Naive thymus-derived CD4-positive, alpha-beta T cell (primary cell): ENCODE data around the gene FCMR. TPM values are rescaled to one million over a fixed set of nuclear protein-coding genes. Genes with fewer than 3 reads are reported as not detected.

Experiments used
- ATAC-seq: fragments of 150-1000 bp; cut with Tn5 transposase; 2 replicates; pipeline ENCODE4 v1.10.0; 2021; ENCODE audit warnings: mild to moderate bottlenecking, moderate library complexity
- CTCF ChIA-PET: fragments of 350-600 bp; sonication (Branson Sonifier 250); formaldehyde crosslinking; loops from one replicate; lab custom pipeline; 2021; ENCODE audit warnings: antibody characterized with exemption; lab: Charles Lee
- POLR2A ChIA-PET: fragments of 350-600 bp; sonication (Branson Sonifier 250); formaldehyde crosslinking; loops from one replicate; lab custom pipeline; 2021; ENCODE audit warnings: antibody characterized with exemption, inconsistent platforms; lab: Charles Lee
- DNase-seq, 9 donors: peaks; one replicate each; pipeline versions ENCODE4 v3.0.0 to v3.0.0-alpha.2; 2020 to 2022; ENCODE audit warnings: mixed read lengths in 1 of 9
- H3K27ac ChIP-seq: one replicate; pipeline ENCODE4 v1.7.0; 2013; ENCODE audit warnings: mild to moderate bottlenecking, low read depth, low read length, moderate library complexity
- H3K27me3 ChIP-seq, 2 donors: one replicate each; pipeline ENCODE4 v1.7.0; 2013; ENCODE audit warnings: low read length in 2 of 2, mild to moderate bottlenecking in 2 of 2, moderate library complexity in 2 of 2; ENCODE audit not compliant: control insufficient read depth in 2 of 2, insufficient read depth in 2 of 2
- H3K36me3 ChIP-seq, 3 experiments: 1 replicate in 2 of 3; 2 replicates in 1 of 3; pipeline ENCODE4 v1.7.0; 2013; ENCODE audit warnings: low read length in 3 of 3, mild to moderate bottlenecking in 3 of 3, moderate library complexity in 1 of 3; ENCODE audit not compliant: insufficient read depth in 3 of 3, control insufficient read depth in 2 of 3
- H3K4me1 ChIP-seq, 2 donors: one replicate each; pipeline ENCODE4 v1.7.0; 2013; ENCODE audit warnings: low read length in 2 of 2, mild to moderate bottlenecking in 2 of 2, moderate library complexity in 1 of 2; ENCODE audit not compliant: control insufficient read depth in 2 of 2, insufficient read depth in 2 of 2
- H3K4me3 ChIP-seq: 2 replicates; pipeline ENCODE4 v1.7.0; 2013; ENCODE audit warnings: mild to moderate bottlenecking, low read length
- H3K9me3 ChIP-seq, 3 experiments: 1 replicate in 2 of 3; 2 replicates in 1 of 3; pipeline ENCODE4 v1.7.0; 2013; ENCODE audit warnings: low read length in 3 of 3; ENCODE audit not compliant: control insufficient read depth in 2 of 3
- H3K27ac Mint-ChIP-seq, 9 donors: one replicate each; pipeline ENCODE4 v1.8.0; 2020 to 2022; ENCODE audit warnings: mixed read lengths in 9 of 9, mild to moderate bottlenecking in 8 of 9, moderate library complexity in 5 of 9, inconsistent platforms in 2 of 9
- H3K27me3 Mint-ChIP-seq, 5 donors: one replicate each; pipeline ENCODE4 v1.8.0; 2021 to 2022; ENCODE audit warnings: mixed read lengths in 5 of 5, mild to moderate bottlenecking in 1 of 5
- H3K36me3 Mint-ChIP-seq, 5 donors: one replicate each; pipeline ENCODE4 v1.8.0; 2020 to 2022; ENCODE audit warnings: mixed read lengths in 5 of 5, mild to moderate bottlenecking in 3 of 5, inconsistent platforms in 1 of 5
- H3K4me1 Mint-ChIP-seq, 7 donors: one replicate each; pipeline ENCODE4 v1.8.0; 2020 to 2022; ENCODE audit warnings: mixed read lengths in 7 of 7, mild to moderate bottlenecking in 3 of 7, inconsistent platforms in 1 of 7
- H3K4me3 Mint-ChIP-seq, 10 donors: one replicate each; pipeline ENCODE4 v1.8.0; 2020 to 2022; ENCODE audit warnings: mild to moderate bottlenecking in 10 of 10, mixed read lengths in 10 of 10, moderate library complexity in 6 of 10, inconsistent platforms in 2 of 10
- H3K9me3 Mint-ChIP-seq, 11 donors: one replicate each; pipeline ENCODE4 v1.8.0; 2020 to 2022; ENCODE audit warnings: mixed read lengths in 11 of 11, mild to moderate bottlenecking in 4 of 11, inconsistent platforms in 1 of 11, moderate library complexity in 1 of 11
- intact Hi-C, 2 donors: fragments of 100-400 bp; cut with micrococcal nuclease; formaldehyde crosslinking; loops; one replicate each; pipeline ENCODE4 v1.15.1; 2023
- polyA plus RNA-seq, 2 donors: library from polyadenylated mRNA; unstranded; fragments of 300-500 nt; fragmentation: Illumina TruSeq; gene quantifications; one replicate each; pipeline ENCODE4 v1.2.3, GENCODE V29; 2021
- total RNA-seq, 6 experiments: library from RNA in 5 of 6; stranded (reverse) in 5 of 6; gene quantifications; 1 replicate in 5 of 6; 2 replicates in 1 of 6; pipeline ENCODE4 v1.2.3 and lab custom pipeline; 2021 to 2026

The FCMR gene
- total and polyA plus RNA-seq, 7 experiments from 2014 or later = 103 to 998 (median 803) TPM

DNA sequence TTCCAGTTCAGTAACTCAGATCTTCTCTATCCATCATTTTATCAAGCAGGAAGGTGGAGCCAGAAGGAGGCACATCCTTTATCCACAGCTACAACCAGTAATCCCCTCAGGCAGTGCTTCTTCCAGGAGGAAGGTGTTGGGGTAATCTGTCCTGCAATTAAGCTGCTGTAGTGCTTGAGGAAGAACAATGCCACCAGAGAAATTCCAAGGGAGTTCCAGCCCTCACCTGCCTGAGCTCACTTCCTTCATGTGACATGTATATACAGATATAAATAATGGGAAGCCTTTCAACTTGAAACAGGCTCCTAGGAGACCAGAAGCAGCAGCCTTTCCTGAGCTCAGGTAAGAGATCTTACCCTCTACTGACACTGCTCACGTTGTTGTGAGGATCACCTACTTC lies 58.5 kb downstream of the FCMR start:
- H3K27ac ChIP-seq = no peak overlapping the region
- H3K27me3 Mint-ChIP-seq = peaks cover 0 to 48% (median 0%) of the 10 kb centered on the region in 5 donors
- intact Hi-C loops = no loop called here

GRCh38 chr1:206860165-206860564 lies 61.6 kb downstream of the FCMR start:
- peak overlapping the region in 3 of 9 donors; percentile 11 to 95 (median 54) for H3K27ac Mint-ChIP-seq
- peaks cover 0 to 4% (median 0%) of the 10 kb centered on the region in 5 donors for H3K36me3 Mint-ChIP-seq
- H3K36me3 ChIP-seq = no peaks in the 10 kb centered on the region
- ATAC-seq (no peak), DNase-seq (no peak)
- peaks cover 0 to 15% of the 10 kb centered on the region in 2 donors for H3K4me1 ChIP-seq
- H3K4me1 Mint-ChIP-seq = peaks cover 7 to 34% (median 29%) of the 10 kb centered on the region in 7 donors
- H3K9me3 ChIP-seq = no peaks in the 10 kb centered on the region
- no peak overlapping the region for H3K4me3 ChIP-seq
- POLR2A ChIA-PET = interaction anchor here (0.8 to 6.0 kb wide), 8 partner anchors 13 to 76 kb away, joined by 3 to 42 read pairs (median 5); partner anchors contain the start of gene FCMR
- H3K27ac ChIP-seq = no peak overlapping the region
- peaks cover 0 to 30% (median 0%) of the 10 kb centered on the region in 5 donors for H3K27me3 Mint-ChIP-seq
- CTCF ChIA-PET = interaction anchor here (0.8 to 6.4 kb wide), 9 partner anchors 8 to 134 kb away, joined by 3 to 50 read pairs (median 5); no protein-coding TSS in a partner anchor
- intact Hi-C loops = no loop called here
- H3K4me3 Mint-ChIP-seq = peak overlapping the region in 3 of 10 donors; percentile 3 to 67 (median 34)
- no peaks in the 10 kb centered on the region for H3K9me3 Mint-ChIP-seq
- no peaks in the 10 kb centered on the region for H3K27me3 ChIP-seq

More for the DNA sequence above, 58.5 kb downstream of the FCMR start:
- peaks cover 0 to 27% (median 23%) of the 10 kb centered on the region in 7 donors for H3K4me1 Mint-ChIP-seq
- CTCF ChIA-PET = interaction anchor here (0.7 to 6.4 kb wide), 8 partner anchors 17 to 129 kb away, joined by 3 to 50 read pairs (median 4); no protein-coding TSS in a partner anchor
- ATAC-seq (no peak), DNase-seq (no peak)
- H3K9me3 Mint-ChIP-seq = no peaks in the 10 kb centered on the region
- H3K4me3 Mint-ChIP-seq = no peak overlapping the region
- Histone ChIP-seq H3K4me1 (peaks cover 0 to 14% of the 10 kb centered on the region in 2 donors), H3K9me3 (no peaks in the 10 kb centered on the region), H3K36me3 (no peaks in the 10 kb centered on the region), H3K27me3 (no peaks in the 10 kb centered on the region), H3K4me3 (no peak overlapping the region)
- peaks cover 0 to 3% (median 0%) of the 10 kb centered on the region in 5 donors for H3K36me3 Mint-ChIP-seq
- H3K27ac Mint-ChIP-seq = peak overlapping the region in 1 of 9 donors; percentile 32
- POLR2A ChIA-PET = interaction anchor here (1.0 to 1.7 kb wide), 3 partner anchors 37 to 46 kb away, joined by 3 to 8 read pairs (median 4); no protein-coding TSS in a partner anchor

GRCh38 chr1:206859082-206859521 lies 62.6 kb downstream of the FCMR start:
- H3K36me3 Mint-ChIP-seq = peaks cover 0 to 4% (median 0%) of the 10 kb centered on the region in 5 donors
- Histone ChIP-seq H3K36me3 (no peaks in the 10 kb centered on the region), H3K27ac (no peak overlapping the region), H3K4me3 (no peak overlapping the region), H3K4me1 (peaks cover 0 to 15% of the 10 kb centered on the region in 2 donors), H3K9me3 (no peaks in the 10 kb centered on the region), H3K27me3 (no peaks in the 10 kb centered on the region)
- peak overlapping the region in 8 of 9 donors; percentile 3 to 92 (median 62) for H3K27ac Mint-ChIP-seq
- intact Hi-C loops = loop anchor here in 1 of 2 donors (2.0 kb wide), 1 partner anchor 42 kb away; no protein-coding TSS in a partner anchor
- H3K4me1 Mint-ChIP-seq = peaks cover 7 to 31% (median 24%) of the 10 kb centered on the region in 7 donors
- POLR2A ChIA-PET = interaction anchor here (0.7 to 6.0 kb wide), 14 partner anchors 10 to 119 kb away, joined by 3 to 42 read pairs (median 4); partner anchors contain the start of gene FCMR
- DNase-seq (peak in 7 of 9 donors; percentile 15 to 49 (median 42)), ATAC-seq (peak; percentile 61)
- CTCF ChIA-PET = interaction anchor here (0.7 to 1.9 kb wide), 15 partner anchors 9 to 133 kb away, joined by 3 to 8 read pairs (median 4); no protein-coding TSS in a partner anchor
- H3K9me3 Mint-ChIP-seq = peaks cover 0 to 3% (median 0%) of the 10 kb centered on the region in 11 donors
- peak overlapping the region in 7 of 10 donors; percentile 33 to 59 (median 42) for H3K4me3 Mint-ChIP-seq
- peaks cover 0 to 30% (median 0%) of the 10 kb centered on the region in 5 donors for H3K27me3 Mint-ChIP-seq

GRCh38 chr1:206856674-206857464 lies 64.9 kb downstream of the FCMR start:
- H3K4me3 Mint-ChIP-seq = no peak overlapping the region
- ATAC-seq (peak; percentile 54), DNase-seq (peak in 5 of 9 donors; percentile 19 to 32 (median 28))
- H3K27me3 Mint-ChIP-seq = peaks cover 0 to 32% (median 0%) of the 10 kb centered on the region in 5 donors
- peak overlapping the region in 1 of 9 donors; percentile 55 for H3K27ac Mint-ChIP-seq
- Histone ChIP-seq H3K36me3 (no peaks in the 10 kb centered on the region), H3K27ac (no peak overlapping the region), H3K4me1 (peaks cover 0 to 15% of the 10 kb centered on the region in 2 donors), H3K9me3 (no peaks in the 10 kb centered on the region), H3K27me3 (no peaks in the 10 kb centered on the region), H3K4me3 (no peak overlapping the region)
- intact Hi-C loops = loop anchor here in 1 of 2 donors (1.0 to 2.0 kb wide), 4 partner anchors 48 to 126 kb away; no protein-coding TSS in a partner anchor
- peaks cover 7 to 31% (median 24%) of the 10 kb centered on the region in 7 donors for H3K4me1 Mint-ChIP-seq
- CTCF ChIA-PET = interaction anchor here (0.6 to 3.0 kb wide), 9 partner anchors 20 to 216 kb away, joined by 3 to 7 read pairs (median 4); partner anchors contain the start of gene FCMR
- H3K36me3 Mint-ChIP-seq = peaks cover 0 to 7% (median 0%) of the 10 kb centered on the region in 5 donors
- POLR2A ChIA-PET = interaction anchor here (0.6 to 6.0 kb wide), 9 partner anchors 9 to 132 kb away, joined by 3 to 42 read pairs (median 5); no protein-coding TSS in a partner anchor
- H3K9me3 Mint-ChIP-seq = peaks cover 0 to 7% (median 0%) of the 10 kb centered on the region in 11 donors

DNA sequence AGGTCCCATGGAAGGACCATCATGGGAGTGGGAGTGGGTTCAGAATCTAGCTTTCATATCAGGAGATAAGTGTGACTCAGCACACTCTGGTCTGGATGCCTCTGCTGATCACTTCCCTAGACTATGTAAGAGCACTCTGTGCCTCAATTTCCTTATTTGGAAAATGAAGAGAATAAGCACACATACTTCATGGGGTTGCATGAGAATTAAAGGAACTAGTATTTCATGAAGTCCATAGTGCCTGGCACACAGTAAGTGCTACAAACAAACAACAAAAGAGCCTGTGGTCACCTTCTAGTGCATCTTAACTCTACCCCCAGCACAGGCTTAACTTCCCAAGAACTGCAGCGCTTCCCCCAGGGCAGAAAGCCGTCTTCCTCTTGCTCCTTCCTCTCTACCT lies 65.9 kb downstream of the FCMR start:
- H3K4me1 Mint-ChIP-seq = peaks cover 7 to 31% (median 24%) of the 10 kb centered on the region in 7 donors
- DNase-seq (no peak), ATAC-seq (no peak)
- Histone ChIP-seq H3K27ac (no peak overlapping the region), H3K27me3 (no peaks in the 10 kb centered on the region), H3K4me3 (no peak overlapping the region), H3K4me1 (peaks cover 0 to 15% of the 10 kb centered on the region in 2 donors), H3K9me3 (no peaks in the 10 kb centered on the region), H3K36me3 (no peaks in the 10 kb centered on the region)
- H3K27ac Mint-ChIP-seq = peak overlapping the region in 1 of 9 donors; percentile 14
- peaks cover 0 to 7% (median 0%) of the 10 kb centered on the region in 5 donors for H3K36me3 Mint-ChIP-seq
- H3K9me3 Mint-ChIP-seq = peaks cover 0 to 7% (median 0%) of the 10 kb centered on the region in 11 donors
- no peak overlapping the region for H3K4me3 Mint-ChIP-seq
- peaks cover 0 to 35% (median 0%) of the 10 kb centered on the region in 5 donors for H3K27me3 Mint-ChIP-seq
- ChIA-PET CTCF (interaction anchor here (0.8 to 3.0 kb wide), 5 partner anchors 19 to 121 kb away, joined by 3 to 7 read pairs (median 4); no protein-coding TSS in a partner anchor), POLR2A (interaction anchor here (0.9 to 6.0 kb wide), 6 partner anchors 10 to 67 kb away, joined by 3 to 42 read pairs (median 5); no protein-coding TSS in a partner anchor)
- intact Hi-C loops = loop anchor here in 1 of 2 donors (2.0 kb wide), 3 partner anchors 47 to 127 kb away; no protein-coding TSS in a partner anchor
